Measurements from ENCODE around the gene SLC49A3. TPM values are rescaled to one million over a fixed set of nuclear protein-coding genes. Genes with fewer than 3 reads are reported as not detected.
A peak's percentile ranks its signal among the peaks of the same experiment; 100 is the strongest.

The SLC49A3 gene
- polyA plus RNA-seq, 3 donors: 9.5 to 29.8 (median 11.1) TPM

- peak; percentile 97 for TF ChIP-seq CTCF (IDR thresholded peaks at IDR 0.05)
- H3K36me3 Mint-ChIP-seq: peaks cover 12 to 23% of the 10 kb centered on the region in 2 donors
- Histone ChIP-seq H4K20me1 (ENCODE audit: insufficient read depth, low read length) (peaks cover 45% of the 10 kb centered on the region), H2AFZ (ENCODE audit: insufficient read depth, low read depth, low read length, poor library complexity, severe bottlenecking) (no peak overlapping the region), H3K9me3 (replicated peaks in 1 of 2; ENCODE audit: control insufficient read depth in 1 of 2, insufficient read depth in 1 of 2, low read length in 2 of 2) (no peaks in the 10 kb centered on the region), H3K79me2 (ENCODE audit: insufficient read depth, low read length) (peaks cover 26% of the 10 kb centered on the region), H3K9ac (ENCODE audit: insufficient read depth, low read length, poor library complexity, severe bottlenecking) (no peak overlapping the region), H3K27me3 (ENCODE audit: control insufficient read depth in 2 of 2, insufficient read depth in 2 of 2, low read length in 2 of 2) (no peaks in the 10 kb centered on the region), H3K4me3 (replicated peaks in 1 of 3; ENCODE audit: low read depth in 2 of 3, low read length in 3 of 3) (no peak overlapping the region), H3K36me3 (replicated peaks in 1 of 2; ENCODE audit: control insufficient read depth in 1 of 2, insufficient read depth in 2 of 2, low read length in 2 of 2) (peaks cover 4 to 18% of the 10 kb centered on the region in 2 donors), H3K4me2 (replicated peaks; ENCODE audit: extremely low read depth, low read length, poor library complexity, severe bottlenecking) (no peak overlapping the region), H3K27ac (ENCODE audit: low read depth in 1 of 2, low read length in 2 of 2) (peak overlapping the region in 1 of 2 donors; percentile 5), H3K4me1 (ENCODE audit: control insufficient read depth in 1 of 2, insufficient read depth in 2 of 2, low read length in 2 of 2) (peaks cover 47 to 56% of the 10 kb centered on the region in 2 donors)
- no peak overlapping the region for H3K4me3 Mint-ChIP-seq
- H3K4me1 Mint-ChIP-seq: peaks cover 45% of the 10 kb centered on the region
- peak; percentile 50 to 62 (median 54) for DNase-seq
- 48% methylated on average over 19 of the region's 19 CpGs for WGBS (ENCODE audit: insufficient coverage)
- H3K27me3 Mint-ChIP-seq (ENCODE audit: low read depth in 3 of 3): peaks cover 1 to 13% (median 8%) of the 10 kb centered on the region in 3 donors
- intact Hi-C loops (cut with micrococcal nuclease): loop anchor here in 1 of 2 donors (5.0 to 10.0 kb wide), 2 partner anchors 98 to 349 kb away; partner anchors contain the start of gene ZNF141
- peak overlapping the region in 3 of 7 donors; percentile 25 to 48 (median 33) for H3K27ac Mint-ChIP-seq
- H3K9me3 Mint-ChIP-seq: peaks cover 0 to 2% (median 0%) of the 10 kb centered on the region in 7 donors
Measured at GRCh38 chr4:683982-684622, 4.8 kb downstream of the SLC49A3 start.

GRCh38 chr4:683247-683897 is 5.6 kb downstream of the SLC49A3 start:
- WGBS (ENCODE audit: insufficient coverage): 60% methylated on average over 20 of the region's 25 CpGs

More at GRCh38 chr4:683247-683897, 5.6 kb downstream of the SLC49A3 start:
- DNase-seq: no peak
- H3K9me3 ChIP-seq (replicated peaks in 1 of 2; ENCODE audit: control insufficient read depth in 1 of 2, insufficient read depth in 1 of 2, low read length in 2 of 2): no peaks in the 10 kb centered on the region
- H3K9me3 Mint-ChIP-seq: peaks cover 0 to 2% (median 0%) of the 10 kb centered on the region in 7 donors
- peaks cover 42% of the 10 kb centered on the region for H3K4me1 Mint-ChIP-seq
- H4K20me1 ChIP-seq (ENCODE audit: insufficient read depth, low read length): peaks cover 45% of the 10 kb centered on the region
- H3K36me3 ChIP-seq (replicated peaks in 1 of 2; ENCODE audit: control insufficient read depth in 1 of 2, insufficient read depth in 2 of 2, low read length in 2 of 2): peaks cover 4 to 18% of the 10 kb centered on the region in 2 donors
- no peak overlapping the region for H3K9ac ChIP-seq (ENCODE audit: insufficient read depth, low read length, poor library complexity, severe bottlenecking)
- no peaks in the 10 kb centered on the region for H3K27me3 ChIP-seq (ENCODE audit: control insufficient read depth in 2 of 2, insufficient read depth in 2 of 2, low read length in 2 of 2)
- intact Hi-C loops (cut with micrococcal nuclease): loop anchor here in 1 of 2 donors (5.0 to 10.0 kb wide), 2 partner anchors 99 to 349 kb away; partner anchors contain the start of gene ZNF141
- H3K4me1 ChIP-seq (ENCODE audit: control insufficient read depth in 1 of 2, insufficient read depth in 2 of 2, low read length in 2 of 2): peaks cover 43 to 50% of the 10 kb centered on the region in 2 donors
- H3K4me3 ChIP-seq (replicated peaks in 1 of 3; ENCODE audit: low read depth in 2 of 3, low read length in 3 of 3): no peak overlapping the region
- TF ChIP-seq CTCF (IDR thresholded peaks at IDR 0.05): no peak
- H3K4me3 Mint-ChIP-seq: no peak overlapping the region
- H2AFZ ChIP-seq (ENCODE audit: insufficient read depth, low read depth, low read length, poor library complexity, severe bottlenecking): no peak overlapping the region
- H3K27ac Mint-ChIP-seq: peak overlapping the region in 2 of 7 donors; percentile 33 to 48
- H3K36me3 Mint-ChIP-seq: peaks cover 12 to 23% of the 10 kb centered on the region in 2 donors
- H3K27me3 Mint-ChIP-seq (ENCODE audit: low read depth in 3 of 3): peaks cover 5 to 19% (median 8%) of the 10 kb centered on the region in 3 donors
- no peak overlapping the region for H3K4me2 ChIP-seq (replicated peaks; ENCODE audit: extremely low read depth, low read length, poor library complexity, severe bottlenecking)
- H3K79me2 ChIP-seq (ENCODE audit: insufficient read depth, low read length): peaks cover 19% of the 10 kb centered on the region
- H3K27ac ChIP-seq (ENCODE audit: low read depth in 1 of 2, low read length in 2 of 2): peak overlapping the region in 1 of 2 donors; percentile 5
